ENCODE measurements around the gene TBC1D10B.

Gene TBC1D10B, protein sequence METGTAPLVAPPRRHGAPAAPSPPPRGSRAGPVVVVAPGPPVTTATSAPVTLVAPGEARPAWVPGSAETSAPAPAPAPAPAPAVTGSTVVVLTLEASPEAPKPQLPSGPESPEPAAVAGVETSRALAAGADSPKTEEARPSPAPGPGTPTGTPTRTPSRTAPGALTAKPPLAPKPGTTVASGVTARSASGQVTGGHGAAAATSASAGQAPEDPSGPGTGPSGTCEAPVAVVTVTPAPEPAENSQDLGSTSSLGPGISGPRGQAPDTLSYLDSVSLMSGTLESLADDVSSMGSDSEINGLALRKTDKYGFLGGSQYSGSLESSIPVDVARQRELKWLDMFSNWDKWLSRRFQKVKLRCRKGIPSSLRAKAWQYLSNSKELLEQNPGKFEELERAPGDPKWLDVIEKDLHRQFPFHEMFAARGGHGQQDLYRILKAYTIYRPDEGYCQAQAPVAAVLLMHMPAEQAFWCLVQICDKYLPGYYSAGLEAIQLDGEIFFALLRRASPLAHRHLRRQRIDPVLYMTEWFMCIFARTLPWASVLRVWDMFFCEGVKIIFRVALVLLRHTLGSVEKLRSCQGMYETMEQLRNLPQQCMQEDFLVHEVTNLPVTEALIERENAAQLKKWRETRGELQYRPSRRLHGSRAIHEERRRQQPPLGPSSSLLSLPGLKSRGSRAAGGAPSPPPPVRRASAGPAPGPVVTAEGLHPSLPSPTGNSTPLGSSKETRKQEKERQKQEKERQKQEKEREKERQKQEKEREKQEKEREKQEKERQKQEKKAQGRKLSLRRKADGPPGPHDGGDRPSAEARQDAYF
- long read RNA-seq, partial matches to known transcripts: 1 of 9 reads
- long read RNA-seq, other reads (novel, unspliced or antisense): 6 of 9 reads

DNA sequence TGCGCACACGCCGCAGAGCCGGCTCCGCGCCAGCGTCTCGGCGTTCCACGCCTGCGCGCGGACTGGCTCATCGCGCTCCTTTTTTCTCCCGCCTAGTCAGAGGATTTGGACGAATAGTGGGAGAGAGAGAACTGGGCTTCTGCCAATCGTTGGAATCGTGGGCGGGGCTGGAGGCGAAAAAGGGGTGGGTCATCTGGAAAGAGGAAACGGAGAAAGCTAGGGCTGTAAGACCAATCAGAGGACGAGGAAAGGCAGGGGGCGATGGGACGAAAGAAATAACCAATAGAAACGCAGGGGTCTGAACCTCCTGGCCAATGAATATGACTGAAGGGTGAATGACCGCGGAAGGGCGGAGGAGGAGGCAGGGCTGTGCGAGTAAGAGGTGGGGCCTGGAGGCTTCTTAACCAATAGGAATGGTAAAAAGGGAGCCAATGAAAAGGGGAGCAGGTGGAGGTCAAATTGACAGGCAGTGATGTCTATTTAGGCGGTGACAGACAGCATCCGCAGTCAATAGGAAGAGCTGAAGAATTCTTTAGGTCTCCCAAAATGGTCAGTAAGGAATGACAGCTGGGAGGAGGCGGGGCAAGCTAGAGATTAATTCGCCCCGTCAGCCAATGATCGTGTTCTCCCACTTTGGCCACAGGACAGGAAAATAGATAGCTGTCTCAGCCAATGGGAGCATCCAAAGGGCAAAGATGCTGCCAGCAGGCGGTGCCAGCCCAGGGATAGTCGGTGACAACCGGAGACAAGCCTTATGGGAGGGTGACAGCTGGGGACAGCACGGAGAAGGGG, at the start of gene TBC1D10B:
Gene TBC1D10B, minus strand, starts transcription at position 39 of the 792 bp plus-strand sequence. CDS start 311 bp downstream, outside the sequence.
- peak within 1 kb of the TSS; percentile 94 for H3K4me3 ChIP-seq (replicated peaks; ENCODE audit: insufficient read depth, low read length)
- H3K27ac ChIP-seq (replicated peaks): peak within 1 kb of the TSS; percentile 63
- DNase-seq (ENCODE audit: low read depth in 1 of 2, low spot score in 1 of 2): peak; percentile 100
- H3K27me3 ChIP-seq (ENCODE audit: insufficient read depth, poor library complexity, severe bottlenecking): no peaks in the 10 kb centered on the region
- TF ChIP-seq, protein P1, sequence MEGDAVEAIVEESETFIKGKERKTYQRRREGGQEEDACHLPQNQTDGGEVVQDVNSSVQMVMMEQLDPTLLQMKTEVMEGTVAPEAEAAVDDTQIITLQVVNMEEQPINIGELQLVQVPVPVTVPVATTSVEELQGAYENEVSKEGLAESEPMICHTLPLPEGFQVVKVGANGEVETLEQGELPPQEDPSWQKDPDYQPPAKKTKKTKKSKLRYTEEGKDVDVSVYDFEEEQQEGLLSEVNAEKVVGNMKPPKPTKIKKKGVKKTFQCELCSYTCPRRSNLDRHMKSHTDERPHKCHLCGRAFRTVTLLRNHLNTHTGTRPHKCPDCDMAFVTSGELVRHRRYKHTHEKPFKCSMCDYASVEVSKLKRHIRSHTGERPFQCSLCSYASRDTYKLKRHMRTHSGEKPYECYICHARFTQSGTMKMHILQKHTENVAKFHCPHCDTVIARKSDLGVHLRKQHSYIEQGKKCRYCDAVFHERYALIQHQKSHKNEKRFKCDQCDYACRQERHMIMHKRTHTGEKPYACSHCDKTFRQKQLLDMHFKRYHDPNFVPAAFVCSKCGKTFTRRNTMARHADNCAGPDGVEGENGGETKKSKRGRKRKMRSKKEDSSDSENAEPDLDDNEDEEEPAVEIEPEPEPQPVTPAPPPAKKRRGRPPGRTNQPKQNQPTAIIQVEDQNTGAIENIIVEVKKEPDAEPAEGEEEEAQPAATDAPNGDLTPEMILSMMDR (IDR thresholded peaks at IDR 0.05; ENCODE audit: insufficient read depth, low read length): no peak
- peak; percentile 39; the same call in 1 of the 2 replicates for TF ChIP-seq GABPA (IDR thresholded peaks at IDR 0.05; ENCODE audit: low read depth)
- TF ChIP-seq SPI1 (IDR thresholded peaks at IDR 0.05; ENCODE audit: borderline replicate concordance, low read depth): peak; percentile 84

DNA sequence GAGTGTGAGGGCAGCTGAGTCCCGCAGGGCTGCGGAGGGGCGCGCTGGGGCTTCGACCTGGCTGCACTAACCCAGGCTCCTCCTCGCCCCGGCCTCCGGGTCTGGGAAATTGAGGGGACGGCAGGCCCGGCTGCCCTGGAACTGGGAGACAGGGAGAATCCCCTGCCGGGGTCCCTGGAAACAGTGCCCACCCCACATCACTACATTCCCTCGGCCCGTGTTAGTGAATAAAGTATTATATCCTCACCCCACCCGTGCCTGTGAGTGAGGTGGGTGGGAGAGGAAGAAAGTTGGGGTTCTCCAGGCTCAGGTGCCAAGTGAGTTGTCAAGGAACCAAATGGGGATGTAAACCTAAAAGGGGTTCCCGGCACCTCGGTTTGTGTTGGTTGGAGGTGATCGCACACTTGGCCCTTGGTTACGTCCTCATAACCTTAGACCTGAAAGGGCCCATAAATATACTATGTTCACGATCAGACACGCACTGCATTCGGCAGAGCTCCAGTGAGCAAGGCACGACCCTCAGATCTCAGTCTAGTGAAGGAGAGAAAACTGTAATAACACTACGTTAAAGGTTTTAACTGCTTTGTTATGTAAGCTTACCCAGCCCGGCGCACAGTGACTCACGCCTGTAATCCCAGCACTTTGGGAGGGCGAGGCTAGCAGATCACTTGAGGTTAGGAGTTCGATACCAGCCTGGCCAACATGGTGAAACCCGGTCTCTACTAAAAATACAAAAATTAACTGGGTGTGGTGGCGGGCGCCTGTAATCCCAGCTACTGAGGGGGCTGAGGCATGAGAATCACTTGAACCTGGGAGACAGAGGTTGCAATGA, 48.3 kb upstream of the TBC1D10B start:
- Histone ChIP-seq H3K4me3 (replicated peaks; ENCODE audit: insufficient read depth, low read length) (peak overlapping the region; percentile 48), H3K27ac (replicated peaks) (peak overlapping the region; percentile 53)
- DNase-seq (ENCODE audit: low read depth in 1 of 2, low spot score in 1 of 2): peak in 1 of 2 experiments; percentile 18

DNA sequence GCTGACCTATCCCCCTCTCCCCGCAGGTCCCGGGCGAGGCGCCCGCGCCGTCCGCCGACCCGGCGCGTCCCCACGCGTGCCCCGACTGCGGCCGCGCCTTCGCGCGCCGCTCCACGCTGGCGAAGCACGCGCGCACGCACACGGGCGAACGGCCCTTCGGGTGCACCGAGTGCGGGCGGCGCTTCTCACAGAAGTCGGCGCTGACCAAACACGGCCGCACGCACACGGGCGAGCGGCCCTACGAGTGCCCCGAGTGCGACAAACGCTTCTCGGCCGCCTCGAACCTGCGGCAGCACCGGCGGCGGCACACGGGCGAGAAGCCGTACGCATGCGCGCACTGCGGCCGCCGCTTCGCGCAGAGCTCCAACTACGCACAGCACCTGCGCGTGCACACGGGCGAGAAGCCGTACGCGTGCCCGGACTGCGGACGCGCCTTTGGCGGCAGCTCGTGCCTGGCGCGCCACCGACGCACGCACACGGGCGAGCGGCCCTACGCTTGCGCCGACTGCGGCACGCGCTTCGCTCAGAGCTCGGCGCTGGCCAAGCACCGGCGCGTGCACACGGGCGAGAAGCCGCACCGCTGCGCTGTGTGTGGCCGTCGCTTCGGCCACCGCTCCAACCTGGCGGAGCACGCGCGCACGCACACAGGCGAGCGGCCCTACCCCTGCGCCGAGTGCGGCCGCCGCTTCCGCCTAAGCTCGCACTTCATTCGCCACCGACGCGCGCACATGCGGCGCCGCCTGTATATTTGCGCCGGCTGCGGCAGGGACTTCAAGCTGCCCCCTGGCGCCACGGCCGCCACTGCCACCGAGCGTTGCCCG, 47.4 kb upstream of the TBC1D10B start:
- peak overlapping the region; percentile 52 for H3K4me3 ChIP-seq (replicated peaks; ENCODE audit: insufficient read depth, low read length)
- DNase-seq (ENCODE audit: low read depth in 1 of 2, low spot score in 1 of 2): peak; percentile 89 to 96

More for the DNA sequence above, 48.3 kb upstream of the TBC1D10B start:
- TF ChIP-seq, protein P1 (IDR thresholded peaks at IDR 0.05; ENCODE audit: insufficient read depth, low read length): no peak
- TF ChIP-seq GABPA (IDR thresholded peaks at IDR 0.05; ENCODE audit: low read depth): no peak
- no peak for TF ChIP-seq POLR2AphosphoS5 (IDR thresholded peaks at IDR 0.05; ENCODE audit: low read depth)
- TF ChIP-seq SPI1 (IDR thresholded peaks at IDR 0.05; ENCODE audit: borderline replicate concordance, low read depth): no peak
- TF ChIP-seq, protein P2, sequence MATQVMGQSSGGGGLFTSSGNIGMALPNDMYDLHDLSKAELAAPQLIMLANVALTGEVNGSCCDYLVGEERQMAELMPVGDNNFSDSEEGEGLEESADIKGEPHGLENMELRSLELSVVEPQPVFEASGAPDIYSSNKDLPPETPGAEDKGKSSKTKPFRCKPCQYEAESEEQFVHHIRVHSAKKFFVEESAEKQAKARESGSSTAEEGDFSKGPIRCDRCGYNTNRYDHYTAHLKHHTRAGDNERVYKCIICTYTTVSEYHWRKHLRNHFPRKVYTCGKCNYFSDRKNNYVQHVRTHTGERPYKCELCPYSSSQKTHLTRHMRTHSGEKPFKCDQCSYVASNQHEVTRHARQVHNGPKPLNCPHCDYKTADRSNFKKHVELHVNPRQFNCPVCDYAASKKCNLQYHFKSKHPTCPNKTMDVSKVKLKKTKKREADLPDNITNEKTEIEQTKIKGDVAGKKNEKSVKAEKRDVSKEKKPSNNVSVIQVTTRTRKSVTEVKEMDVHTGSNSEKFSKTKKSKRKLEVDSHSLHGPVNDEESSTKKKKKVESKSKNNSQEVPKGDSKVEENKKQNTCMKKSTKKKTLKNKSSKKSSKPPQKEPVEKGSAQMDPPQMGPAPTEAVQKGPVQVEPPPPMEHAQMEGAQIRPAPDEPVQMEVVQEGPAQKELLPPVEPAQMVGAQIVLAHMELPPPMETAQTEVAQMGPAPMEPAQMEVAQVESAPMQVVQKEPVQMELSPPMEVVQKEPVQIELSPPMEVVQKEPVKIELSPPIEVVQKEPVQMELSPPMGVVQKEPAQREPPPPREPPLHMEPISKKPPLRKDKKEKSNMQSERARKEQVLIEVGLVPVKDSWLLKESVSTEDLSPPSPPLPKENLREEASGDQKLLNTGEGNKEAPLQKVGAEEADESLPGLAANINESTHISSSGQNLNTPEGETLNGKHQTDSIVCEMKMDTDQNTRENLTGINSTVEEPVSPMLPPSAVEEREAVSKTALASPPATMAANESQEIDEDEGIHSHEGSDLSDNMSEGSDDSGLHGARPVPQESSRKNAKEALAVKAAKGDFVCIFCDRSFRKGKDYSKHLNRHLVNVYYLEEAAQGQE (IDR thresholded peaks at IDR 0.05; ENCODE audit: insufficient replicate concordance, low read depth): no peak
- no peaks in the 10 kb centered on the region for H3K27me3 ChIP-seq (ENCODE audit: insufficient read depth, poor library complexity, severe bottlenecking)

More for the DNA sequence above, 47.4 kb upstream of the TBC1D10B start:
- TF ChIP-seq SPI1 (IDR thresholded peaks at IDR 0.05; ENCODE audit: borderline replicate concordance, low read depth) (peak; percentile 2; the same call in 1 of the 2 replicates), POLR2AphosphoS5 (IDR thresholded peaks at IDR 0.05; ENCODE audit: low read depth) (peak; percentile 61)
- TF ChIP-seq, protein P2 (IDR thresholded peaks at IDR 0.05; ENCODE audit: insufficient replicate concordance, low read depth): no peak
- Histone ChIP-seq H3K27ac (replicated peaks) (peak overlapping the region; percentile 66), H3K27me3 (ENCODE audit: insufficient read depth, poor library complexity, severe bottlenecking) (no peaks in the 10 kb centered on the region)

Measured in HL-60 (cell line).